Measurements from ENCODE around the gene RPS24. TPM values are rescaled to one million over a fixed set of nuclear protein-coding genes. Genes with fewer than 3 reads are reported as not detected.

The RPS24 gene
- total and polyA plus RNA-seq, 10 of the 15 experiments (the other 5 are each of a cell fraction or from before 2014, with no cell fraction given) = 1,343 to 7,285 (median 2,230) TPM

- H2AFZ ChIP-seq (ENCODE audit: control insufficient read depth, low read depth, low read length) = no peak overlapping the region
- no peaks in the 10 kb centered on the region for H3K4me1 ChIP-seq (ENCODE audit: control insufficient read depth, insufficient read depth, low read length)
- H3K9ac ChIP-seq (ENCODE audit: control insufficient read depth, insufficient read depth, low read length) = no peak overlapping the region
- ChIA-PET CTCF (no interaction called here), RAD21 (ENCODE audit: unreplicated experiment) (no interaction called here), POLR2A (no interaction called here), SMC1A (ENCODE audit: uncharacterized antibody, unreplicated experiment) (no interaction called here)
- in situ Hi-C loops (cut with MboI) (no loop called here), intact Hi-C loops (cut with micrococcal nuclease; ENCODE audit: unreplicated experiment) (no loop called here)
- no peak overlapping the region for H3K4me2 ChIP-seq (ENCODE audit: control insufficient read depth, insufficient read depth)
- no peak overlapping the region for H3K4me3 ChIP-seq
- peaks cover 15 to 27% of the 10 kb centered on the region in 2 experiments for H3K36me3 ChIP-seq (ENCODE audit: control insufficient read depth in 2 of 2, insufficient read depth in 2 of 2, low read length in 1 of 2)
- H4K20me1 ChIP-seq (ENCODE audit: control insufficient read depth, insufficient read depth) = no peaks in the 10 kb centered on the region
- BruUV-seq (replicated peaks) = no TSS peak
- no peak overlapping the region for H3K27ac ChIP-seq (ENCODE audit: control insufficient read depth, insufficient read depth)
- DNase-seq (ENCODE audit: low read depth, low spot score) (no peak), FAIRE-seq (no peak), ATAC-seq (no peak)
- H3K27me3 ChIP-seq (replicated peaks in 1 of 2; ENCODE audit: control insufficient read depth in 2 of 2, insufficient read depth in 2 of 2, low read length in 1 of 2) = no peaks in the 10 kb centered on the region
- 92% methylated on average over 16 of the region's 16 CpGs for WGBS (ENCODE audit: insufficient coverage, insufficient replicate concordance, low lambda C conversion rate, missing lambda C conversion rate)
- no peaks in the 10 kb centered on the region for H3K79me2 ChIP-seq (ENCODE audit: control insufficient read depth, insufficient read depth, low read length)
- no peaks in the 10 kb centered on the region for H3K9me3 ChIP-seq (replicated peaks; ENCODE audit: control insufficient read depth, insufficient read depth, low read length)
- TF ChIP-seq, protein P1, sequence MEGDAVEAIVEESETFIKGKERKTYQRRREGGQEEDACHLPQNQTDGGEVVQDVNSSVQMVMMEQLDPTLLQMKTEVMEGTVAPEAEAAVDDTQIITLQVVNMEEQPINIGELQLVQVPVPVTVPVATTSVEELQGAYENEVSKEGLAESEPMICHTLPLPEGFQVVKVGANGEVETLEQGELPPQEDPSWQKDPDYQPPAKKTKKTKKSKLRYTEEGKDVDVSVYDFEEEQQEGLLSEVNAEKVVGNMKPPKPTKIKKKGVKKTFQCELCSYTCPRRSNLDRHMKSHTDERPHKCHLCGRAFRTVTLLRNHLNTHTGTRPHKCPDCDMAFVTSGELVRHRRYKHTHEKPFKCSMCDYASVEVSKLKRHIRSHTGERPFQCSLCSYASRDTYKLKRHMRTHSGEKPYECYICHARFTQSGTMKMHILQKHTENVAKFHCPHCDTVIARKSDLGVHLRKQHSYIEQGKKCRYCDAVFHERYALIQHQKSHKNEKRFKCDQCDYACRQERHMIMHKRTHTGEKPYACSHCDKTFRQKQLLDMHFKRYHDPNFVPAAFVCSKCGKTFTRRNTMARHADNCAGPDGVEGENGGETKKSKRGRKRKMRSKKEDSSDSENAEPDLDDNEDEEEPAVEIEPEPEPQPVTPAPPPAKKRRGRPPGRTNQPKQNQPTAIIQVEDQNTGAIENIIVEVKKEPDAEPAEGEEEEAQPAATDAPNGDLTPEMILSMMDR (IDR thresholded peaks at IDR 0.05 in 2 of 3, conservative IDR thresholded peaks at IDR 0.05 in 1 of 3; ENCODE audit: control insufficient read depth in 2 of 3, extremely low read depth in 1 of 3, insufficient read depth in 1 of 3, low read depth in 3 of 3, low read length in 3 of 3) = no peak
- TF ChIP-seq CEBPB (IDR thresholded peaks at IDR 0.05; ENCODE audit: borderline replicate concordance in 1 of 2, low read depth in 2 of 2, low read length in 2 of 2) = no peak
- TF ChIP-seq, protein P2, sequence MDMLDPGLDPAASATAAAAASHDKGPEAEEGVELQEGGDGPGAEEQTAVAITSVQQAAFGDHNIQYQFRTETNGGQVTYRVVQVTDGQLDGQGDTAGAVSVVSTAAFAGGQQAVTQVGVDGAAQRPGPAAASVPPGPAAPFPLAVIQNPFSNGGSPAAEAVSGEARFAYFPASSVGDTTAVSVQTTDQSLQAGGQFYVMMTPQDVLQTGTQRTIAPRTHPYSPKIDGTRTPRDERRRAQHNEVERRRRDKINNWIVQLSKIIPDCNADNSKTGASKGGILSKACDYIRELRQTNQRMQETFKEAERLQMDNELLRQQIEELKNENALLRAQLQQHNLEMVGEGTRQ (IDR thresholded peaks at IDR 0.05; ENCODE audit: borderline replicate concordance, low read depth, low read length) = no peak
- no peak for TF ChIP-seq RCOR1 (conservative IDR thresholded peaks at IDR 0.05; ENCODE audit: low read depth, low read length)
- TF ChIP-seq BCL11A (IDR thresholded peaks at IDR 0.05; ENCODE audit: low read depth, low read length) = no peak
- no peak for TF ChIP-seq ASH2L (IDR thresholded peaks at IDR 0.05; ENCODE audit: borderline replicate concordance, low read depth)
- no peak for TF ChIP-seq EED (IDR thresholded peaks at IDR 0.05; ENCODE audit: low read depth)
- TF ChIP-seq RFX5 (IDR thresholded peaks at IDR 0.05; ENCODE audit: low read depth, low read length) = no peak
Measured at GRCh38 chr10:78004215-78005026, 29.2 kb upstream of the RPS24 start.

All from GM12878 (cell line).